Activated CD4-positive, alpha-beta memory T cell treated with anti-CD3 and anti-CD28 coated beads for 36 hours (primary cell): ENCODE results near the gene EIF1AX. TPM values are rescaled to one million over a fixed set of nuclear protein-coding genes. Genes with fewer than 3 reads are reported as not detected.

Experiments
- total RNA-seq, 2 experiments: library from RNA; stranded (reverse); gene quantifications; one replicate each; pipeline ENCODE4 v1.2.3, GENCODE V29; 2021

The EIF1AX gene
- total RNA-seq, 2 experiments from 2014 or later: 117 to 121 TPM

Other genes with a start within 250 kb of the EIF1AX start
- 1 to 10 TPM; 4.0 to 4.1 TPM for gene BCLAF3, start 150.8 kb downstream of the EIF1AX start, total RNA-seq
- under 1 TPM; 0.22 to 0.24 TPM for gene MAP7D2, start 24.9 kb downstream of the EIF1AX start, total RNA-seq
- gene RPS6KA3, start 125.1 kb upstream of the EIF1AX start, total RNA-seq: 10 to 100 TPM; 51.8 to 52.0 TPM